CD4-positive, alpha-beta T cell (primary cell): ENCODE measurements around the gene APOC3. TPM values are rescaled to one million over a fixed set of nuclear protein-coding genes. Genes with fewer than 3 reads are reported as not detected.

ENCODE experiments used
- ATAC-seq: fragments of 200-7000 bp; cut with Tn5 transposase; one replicate; pipeline ENCODE4 v1.10.0; 2022; ENCODE audit warnings: mild to moderate bottlenecking; ENCODE audit not compliant: poor library complexity
- CTCF ChIA-PET: fragments of 350-600 bp; sonication (Branson Sonifier 250); formaldehyde crosslinking; loops from one replicate; lab custom pipeline; 2021; ENCODE audit warnings: antibody characterized with exemption, inconsistent platforms; lab: Charles Lee
- POLR2A ChIA-PET: fragments of 350-600 bp; sonication (Branson Sonifier 250); formaldehyde crosslinking; loops from one replicate; lab custom pipeline; 2021; ENCODE audit warnings: antibody characterized with exemption, inconsistent platforms; lab: Charles Lee
- DNase-seq, 14 experiments: peaks; one replicate each; pipeline ENCODE4 v3.0.0-alpha.2; 2013 to 2020; ENCODE audit warnings: mixed read lengths in 2 of 14
- H3K27ac ChIP-seq, 2 donors: one replicate each; pipeline versions ENCODE4 v1.5.1 to v1.7.0; 2013; ENCODE audit warnings: low read length in 2 of 2, low read depth in 1 of 2, mild to moderate bottlenecking in 1 of 2
- H3K27me3 ChIP-seq, 2 experiments: 1 replicate in 1 of 2; 2 replicates in 1 of 2; pipeline versions ENCODE4 v1.6.1 to v1.7.0; 2013; ENCODE audit warnings: low read length in 2 of 2, control low read depth in 1 of 2, mild to moderate bottlenecking in 1 of 2, moderate library complexity in 1 of 2; ENCODE audit not compliant: insufficient read depth in 2 of 2, control insufficient read depth in 1 of 2
- H3K36me3 ChIP-seq: one replicate; pipeline ENCODE4 v1.6.1; 2013; ENCODE audit warnings: low read length, control low read depth; ENCODE audit not compliant: insufficient read depth
- H3K4me1 ChIP-seq: one replicate; pipeline ENCODE4 v1.6.1; 2013; ENCODE audit warnings: low read length, control low read depth; ENCODE audit not compliant: insufficient read depth
- H3K4me3 ChIP-seq: one replicate; pipeline ENCODE4 v1.5.1; 2013; ENCODE audit warnings: mild to moderate bottlenecking, low read length, moderate library complexity
- H3K9me3 ChIP-seq, 2 experiments: 1 replicate in 1 of 2; 2 replicates in 1 of 2; pipeline versions ENCODE4 v1.6.1 to v1.7.0; 2013; ENCODE audit warnings: low read length in 2 of 2, mild to moderate bottlenecking in 2 of 2, control low read depth in 1 of 2, moderate library complexity in 1 of 2; ENCODE audit not compliant: control insufficient read depth in 1 of 2, insufficient read depth in 1 of 2
- H3K27ac Mint-ChIP-seq: one replicate; pipeline ENCODE4 v1.8.0; 2020; ENCODE audit warnings: mixed read lengths
- H3K27me3 Mint-ChIP-seq: one replicate; pipeline ENCODE4 v1.8.0; 2021; ENCODE audit warnings: mixed read lengths
- H3K36me3 Mint-ChIP-seq: one replicate; pipeline ENCODE4 v1.8.0; 2021; ENCODE audit warnings: low read depth, mixed read lengths
- H3K4me1 Mint-ChIP-seq: one replicate; pipeline ENCODE4 v1.8.0; 2021; ENCODE audit warnings: low read depth, mixed read lengths
- H3K4me3 Mint-ChIP-seq: one replicate; pipeline ENCODE4 v1.8.0; 2020; ENCODE audit warnings: mild to moderate bottlenecking, mixed read lengths
- H3K9me3 Mint-ChIP-seq: one replicate; pipeline ENCODE4 v1.8.0; 2020; ENCODE audit warnings: mixed read lengths
- intact Hi-C, 2 experiments: fragments of 100-400 bp; cut with DNase I in 1 of 2; cut with micrococcal nuclease in 1 of 2; formaldehyde crosslinking; loops; one replicate each; pipeline versions ENCODE4 v1.15.1 to v1.9.0; 2023 to 2025; cut with DNase I, micrococcal nuclease
- total RNA-seq, 174 experiments: library from RNA in 2 of 174; stranded (reverse) in 2 of 174; gene quantifications; one replicate each; pipeline ENCODE4 v1.2.3 and lab custom pipeline; 2021 to 2026
- TF ChIP-seq, protein P1 (sequence below): fragments of 200-600 bp; IDR thresholded peaks from one replicate; pipeline ENCODE4 v1.8.0; 2022; ENCODE audit warnings: antibody characterized with exemption, mild to moderate bottlenecking

Gene APOC3
- total RNA-seq, 2 experiments from 2014 or later, result not detected

DNA sequence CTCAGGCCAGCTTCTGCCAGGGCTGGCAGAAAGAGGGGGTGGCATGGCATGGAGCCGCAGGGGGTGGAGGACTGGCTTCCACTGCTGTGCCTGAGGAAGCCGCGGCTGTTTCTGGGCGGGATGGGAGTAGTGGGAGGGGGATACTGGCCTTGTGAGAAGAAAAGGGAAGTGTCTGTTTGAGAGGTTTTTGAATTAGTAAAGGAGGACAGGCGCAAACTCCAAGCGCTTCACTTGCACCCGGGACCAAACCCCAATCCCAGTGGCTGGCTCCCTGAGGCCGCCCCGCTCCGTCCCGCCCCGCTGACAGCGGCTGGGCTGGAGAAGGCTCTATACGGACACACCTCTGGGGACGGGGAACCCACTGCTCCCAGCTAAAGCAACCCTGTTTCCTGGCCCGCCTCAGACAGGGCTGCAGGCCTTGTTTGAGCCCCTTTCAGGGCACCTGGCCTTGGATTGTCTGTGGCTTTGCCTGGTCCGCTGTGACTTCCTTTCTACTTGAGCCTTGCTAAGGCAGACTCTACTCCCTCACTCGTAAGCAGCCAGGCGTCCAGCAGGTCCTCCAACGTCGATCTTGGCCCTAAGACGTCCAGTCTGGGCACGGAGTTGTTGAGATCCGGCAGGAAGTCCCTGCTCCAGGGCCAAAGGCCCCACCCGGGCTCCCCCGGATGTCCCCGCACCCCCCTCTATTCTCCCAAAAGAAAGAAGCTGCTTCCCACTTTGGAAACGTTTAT, 5.5 kb downstream of the APOC3 start:
- DNase-seq, result no peak

DNA sequence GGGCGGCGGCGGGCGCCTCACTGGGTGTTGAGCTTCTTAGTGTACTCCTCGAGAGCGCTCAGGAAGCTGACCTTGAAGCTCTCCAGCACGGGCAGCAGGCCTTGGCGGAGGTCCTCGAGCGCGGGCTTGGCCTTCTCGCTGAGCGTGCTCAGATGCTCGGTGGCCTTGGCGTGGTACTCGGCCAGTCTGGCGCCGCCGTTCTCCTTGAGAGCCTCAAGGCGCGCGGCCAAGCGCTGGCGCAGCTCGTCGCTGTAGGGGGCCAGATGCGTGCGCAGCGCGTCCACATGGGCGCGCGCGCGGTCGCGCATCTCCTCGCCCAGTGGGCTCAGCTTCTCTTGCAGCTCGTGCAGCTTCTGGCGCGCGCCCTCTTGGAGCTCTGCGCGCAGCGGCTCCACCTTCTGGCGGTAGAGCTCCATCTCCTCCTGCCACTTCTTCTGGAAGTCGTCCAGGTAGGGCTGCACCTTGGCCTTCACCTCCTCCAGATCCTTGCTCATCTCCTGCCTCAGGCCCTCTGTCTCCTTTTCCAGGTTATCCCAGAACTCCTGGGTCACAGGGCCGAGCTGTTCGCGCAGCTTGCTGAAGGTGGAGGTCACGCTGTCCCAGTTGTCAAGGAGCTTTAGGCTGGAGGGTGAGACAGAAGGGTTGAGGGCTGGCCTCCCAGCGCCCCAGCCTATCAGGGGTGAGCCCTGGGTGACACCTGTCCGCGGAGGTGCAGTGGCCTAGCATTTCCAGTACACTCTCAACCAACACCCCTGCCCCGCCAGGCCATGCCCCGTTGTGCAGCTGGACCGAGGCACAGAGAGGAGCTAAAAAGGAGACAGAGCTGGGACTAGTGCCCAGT, 6.3 kb downstream of the APOC3 start:
- intact Hi-C loops, result loop anchor here (1.0 to 5.0 kb wide), 3 partner anchors 15 to 104 kb away; partner anchors contain the start of gene APOA5 (in 2 of the 2)
- H3K4me1 Mint-ChIP-seq, result peaks cover 12% of the 10 kb centered on the region
- Histone ChIP-seq H3K4me1 (peaks cover 18% of the 10 kb centered on the region), H3K36me3 (no peaks in the 10 kb centered on the region), H3K4me3 (peak overlapping the region; percentile 63), H3K27me3 (no peaks in the 10 kb centered on the region), H3K9me3 (no peaks in the 10 kb centered on the region), H3K27ac (no peak overlapping the region)
- no peaks in the 10 kb centered on the region for H3K27me3 Mint-ChIP-seq
- H3K36me3 Mint-ChIP-seq, result no peaks in the 10 kb centered on the region
- TF ChIP-seq, protein P1, sequence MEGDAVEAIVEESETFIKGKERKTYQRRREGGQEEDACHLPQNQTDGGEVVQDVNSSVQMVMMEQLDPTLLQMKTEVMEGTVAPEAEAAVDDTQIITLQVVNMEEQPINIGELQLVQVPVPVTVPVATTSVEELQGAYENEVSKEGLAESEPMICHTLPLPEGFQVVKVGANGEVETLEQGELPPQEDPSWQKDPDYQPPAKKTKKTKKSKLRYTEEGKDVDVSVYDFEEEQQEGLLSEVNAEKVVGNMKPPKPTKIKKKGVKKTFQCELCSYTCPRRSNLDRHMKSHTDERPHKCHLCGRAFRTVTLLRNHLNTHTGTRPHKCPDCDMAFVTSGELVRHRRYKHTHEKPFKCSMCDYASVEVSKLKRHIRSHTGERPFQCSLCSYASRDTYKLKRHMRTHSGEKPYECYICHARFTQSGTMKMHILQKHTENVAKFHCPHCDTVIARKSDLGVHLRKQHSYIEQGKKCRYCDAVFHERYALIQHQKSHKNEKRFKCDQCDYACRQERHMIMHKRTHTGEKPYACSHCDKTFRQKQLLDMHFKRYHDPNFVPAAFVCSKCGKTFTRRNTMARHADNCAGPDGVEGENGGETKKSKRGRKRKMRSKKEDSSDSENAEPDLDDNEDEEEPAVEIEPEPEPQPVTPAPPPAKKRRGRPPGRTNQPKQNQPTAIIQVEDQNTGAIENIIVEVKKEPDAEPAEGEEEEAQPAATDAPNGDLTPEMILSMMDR, result peak; percentile 70
- peak; percentile 97 for ATAC-seq
- peak overlapping the region; percentile 58 for H3K27ac Mint-ChIP-seq
- H3K4me3 Mint-ChIP-seq, result peak overlapping the region; percentile 84
- CTCF ChIA-PET, result interaction anchor here (0.6 to 1.6 kb wide), 16 partner anchors 14 to 390 kb away, joined by 3 to 11 read pairs (median 4); partner anchors contain the start of genes APOA4, APOA5 and ZPR1
- DNase-seq, result peak; percentile 69 to 92 (median 78)
- no peaks in the 10 kb centered on the region for H3K9me3 Mint-ChIP-seq
- POLR2A ChIA-PET, result interaction anchor here (0.6 to 2.8 kb wide), 19 partner anchors 9 to 400 kb away, joined by 3 to 76 read pairs (median 4); partner anchors contain the start of genes APOA5, BUD13, PAFAH1B2 and PCSK7

More for the DNA sequence above, 5.5 kb downstream of the APOC3 start:
- no peaks in the 10 kb centered on the region for H3K36me3 ChIP-seq
- no peaks in the 10 kb centered on the region for H3K9me3 Mint-ChIP-seq
- no peaks in the 10 kb centered on the region for H3K9me3 ChIP-seq
- H3K4me1 ChIP-seq, result peaks cover 18% of the 10 kb centered on the region
- peak overlapping the region; percentile 84 for H3K4me3 Mint-ChIP-seq
- no peaks in the 10 kb centered on the region for H3K27me3 ChIP-seq
- H3K27ac ChIP-seq, result no peak overlapping the region
- no peaks in the 10 kb centered on the region for H3K27me3 Mint-ChIP-seq
- ATAC-seq, result no peak
- CTCF ChIA-PET, result interaction anchor here (0.6 to 1.6 kb wide), 14 partner anchors 12 to 391 kb away, joined by 3 to 11 read pairs (median 5); partner anchors contain the start of genes APOA4 and APOA5
- no peak overlapping the region for H3K27ac Mint-ChIP-seq
- intact Hi-C loops, result loop anchor here in 1 of 2 experiments (5.0 kb wide), 1 partner anchor 103 kb away; no protein-coding TSS in a partner anchor
- peaks cover 12% of the 10 kb centered on the region for H3K4me1 Mint-ChIP-seq
- no peaks in the 10 kb centered on the region for H3K36me3 Mint-ChIP-seq
- peak overlapping the region; percentile 63 for H3K4me3 ChIP-seq
- TF ChIP-seq, protein P1, result no peak
- POLR2A ChIA-PET, result interaction anchor here (0.6 to 2.8 kb wide), 18 partner anchors 8 to 396 kb away, joined by 3 to 76 read pairs (median 4); partner anchors contain the start of genes APOA5, BUD13, PAFAH1B2 and PCSK7

DNA sequence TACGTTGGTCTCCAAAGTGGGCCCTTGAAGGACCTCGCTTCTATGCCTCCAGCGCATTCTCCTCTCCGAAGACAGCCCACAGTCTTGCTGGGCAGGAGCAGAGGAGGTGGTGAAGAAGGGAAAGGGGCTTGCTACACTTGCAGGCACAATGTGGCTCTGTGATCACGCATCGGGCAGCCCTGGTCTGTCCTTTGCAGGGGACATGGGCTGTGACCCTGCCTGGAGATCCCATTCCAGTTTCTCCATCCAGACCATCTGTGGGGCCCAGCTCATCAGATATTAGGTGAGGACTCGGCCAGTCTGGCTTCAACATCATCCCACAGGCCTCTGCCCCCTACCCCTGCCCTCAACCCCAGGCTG, 6.9 kb downstream of the APOC3 start:
- Mint-ChIP-seq H3K9me3 (no peaks in the 10 kb centered on the region), H3K27ac (no peak overlapping the region), H3K4me1 (peaks cover 12% of the 10 kb centered on the region), H3K36me3 (no peaks in the 10 kb centered on the region), H3K27me3 (no peaks in the 10 kb centered on the region), H3K4me3 (no peak overlapping the region)
- Histone ChIP-seq H3K27ac (no peak overlapping the region), H3K27me3 (no peaks in the 10 kb centered on the region), H3K36me3 (no peaks in the 10 kb centered on the region), H3K9me3 (no peaks in the 10 kb centered on the region), H3K4me3 (no peak overlapping the region), H3K4me1 (peaks cover 18% of the 10 kb centered on the region)
- DNase-seq (no peak), ATAC-seq (no peak)
- ChIA-PET CTCF (interaction anchor here (0.8 to 1.6 kb wide), 10 partner anchors 14 to 280 kb away, joined by 3 to 11 read pairs (median 6); partner anchors contain the start of genes APOA4, APOA5 and ZPR1), POLR2A (interaction anchor here (1.3 to 2.8 kb wide), 8 partner anchors 16 to 342 kb away, joined by 4 to 76 read pairs (median 11); partner anchors contain the start of genes APOA5, BUD13, PAFAH1B2 and SIDT2)
- intact Hi-C loops, result loop anchor here (1.0 to 5.0 kb wide), 3 partner anchors 14 to 104 kb away; partner anchors contain the start of gene APOA5 (in 2 of the 2)
- TF ChIP-seq, protein P1, result no peak
